OCI-LY1 (cell line): ENCODE measurements around the gene SERPINA3.
"Not testable (repeated sequence)": the region's sequence is repeated elsewhere in the genome, so short reads cannot be mapped to it uniquely, and the experiment has no call there.

Source experiments
- H2AFZ ChIP-seq: fragments of 200-600 bp; sonication (generic), shearing (Covaris generic); 2 replicates; pipeline ENCODE4 v1.6.0; 2014; ENCODE audit warnings: antibody characterized with exemption, mild to moderate bottlenecking, low read length
- H3F3A ChIP-seq: fragments of 200-600 bp; sonication (generic), shearing (Covaris generic); 2 replicates; pipeline ENCODE4 v1.6.0; 2014; ENCODE audit warnings: mild to moderate bottlenecking, antibody characterized with exemption, low read length, moderate library complexity; ENCODE audit not compliant: insufficient read depth
- H3K27ac ChIP-seq: fragments of 200-600 bp; sonication (generic); 2 replicates; pipeline ENCODE4 v1.5.1; 2014; ENCODE audit warnings: low read length, mixed run types, mild to moderate bottlenecking, low read depth; ENCODE audit not compliant: poor library complexity, severe bottlenecking
- H3K27me3 ChIP-seq: fragments of 200-600 bp; sonication (generic); 2 replicates; pipeline ENCODE4 v1.6.0; 2014; ENCODE audit warnings: antibody characterized with exemption, mild to moderate bottlenecking, low read length, moderate library complexity; ENCODE audit not compliant: insufficient read depth
- H3K36me3 ChIP-seq: fragments of 200-600 bp; sonication (generic); 2 replicates; pipeline ENCODE4 v1.6.1; 2014; ENCODE audit warnings: mild to moderate bottlenecking, antibody characterized with exemption, low read length, moderate library complexity, mixed read lengths; ENCODE audit not compliant: insufficient read depth
- H3K4me1 ChIP-seq: fragments of 200-600 bp; sonication (generic); 2 replicates; pipeline ENCODE4 v1.5.1; 2014; ENCODE audit warnings: mild to moderate bottlenecking, low read length, moderate library complexity; ENCODE audit not compliant: insufficient read depth, severe bottlenecking
- H3K4me2 ChIP-seq: fragments of 200-600 bp; sonication (generic), shearing (Covaris generic); 2 replicates; pipeline ENCODE4 v1.6.1; 2014; ENCODE audit warnings: low read length
- H3K4me3 ChIP-seq: fragments of 200-600 bp; sonication (generic); 2 replicates; pipeline ENCODE4 v1.5.1; 2014; ENCODE audit warnings: low read length, low read depth, mild to moderate bottlenecking, mixed read lengths; ENCODE audit not compliant: poor library complexity, severe bottlenecking
- H3K79me2 ChIP-seq: fragments of 200-600 bp; shearing (Covaris generic); 2 replicates; pipeline ENCODE4 v1.6.1; 2016; ENCODE audit warnings: mixed run types, low read length, mixed read lengths; ENCODE audit not compliant: insufficient read depth
- H3K9ac ChIP-seq: fragments of 200-600 bp; sonication (generic), shearing (Covaris generic); 2 replicates; pipeline ENCODE4 v1.6.1; 2014; ENCODE audit warnings: mild to moderate bottlenecking, low read length, mixed read lengths
- H3K9me2 ChIP-seq: fragments of 200-600 bp; sonication (generic), shearing (Covaris generic); 2 replicates; pipeline ENCODE4 v1.6.1; 2014; ENCODE audit warnings: low read depth, mild to moderate bottlenecking, low read length, mixed read lengths
- H3K9me3 ChIP-seq: fragments of 200-600 bp; shearing (Covaris generic); 2 replicates; pipeline ENCODE4 v1.6.1; 2014; ENCODE audit warnings: low read length, mixed read lengths
- H4K20me1 ChIP-seq: fragments of 200-600 bp; sonication (generic), shearing (Covaris generic); 2 replicates; pipeline ENCODE4 v1.6.0; 2016; ENCODE audit warnings: mild to moderate bottlenecking, low read length; ENCODE audit not compliant: insufficient read depth
- CTCF ChIP-seq: fragments of 200-600 bp; sonication (generic), shearing (Covaris generic); IDR thresholded peaks from 2 replicates; pipeline ENCODE4 v1.5.1; 2017; ENCODE audit warnings: mild to moderate bottlenecking, antibody characterized with exemption, low read length, moderate library complexity, mixed read lengths
- EZH2 ChIP-seq: fragments of 200-600 bp; sonication (generic), shearing (Covaris generic); IDR thresholded peaks from 2 replicates; pipeline ENCODE4 v1.8.0; 2017; ENCODE audit warnings: borderline replicate concordance, mixed run types, mild to moderate bottlenecking, antibody characterized with exemption, low read length, moderate library complexity, mixed read lengths

The SERPINA3 gene

DNA sequence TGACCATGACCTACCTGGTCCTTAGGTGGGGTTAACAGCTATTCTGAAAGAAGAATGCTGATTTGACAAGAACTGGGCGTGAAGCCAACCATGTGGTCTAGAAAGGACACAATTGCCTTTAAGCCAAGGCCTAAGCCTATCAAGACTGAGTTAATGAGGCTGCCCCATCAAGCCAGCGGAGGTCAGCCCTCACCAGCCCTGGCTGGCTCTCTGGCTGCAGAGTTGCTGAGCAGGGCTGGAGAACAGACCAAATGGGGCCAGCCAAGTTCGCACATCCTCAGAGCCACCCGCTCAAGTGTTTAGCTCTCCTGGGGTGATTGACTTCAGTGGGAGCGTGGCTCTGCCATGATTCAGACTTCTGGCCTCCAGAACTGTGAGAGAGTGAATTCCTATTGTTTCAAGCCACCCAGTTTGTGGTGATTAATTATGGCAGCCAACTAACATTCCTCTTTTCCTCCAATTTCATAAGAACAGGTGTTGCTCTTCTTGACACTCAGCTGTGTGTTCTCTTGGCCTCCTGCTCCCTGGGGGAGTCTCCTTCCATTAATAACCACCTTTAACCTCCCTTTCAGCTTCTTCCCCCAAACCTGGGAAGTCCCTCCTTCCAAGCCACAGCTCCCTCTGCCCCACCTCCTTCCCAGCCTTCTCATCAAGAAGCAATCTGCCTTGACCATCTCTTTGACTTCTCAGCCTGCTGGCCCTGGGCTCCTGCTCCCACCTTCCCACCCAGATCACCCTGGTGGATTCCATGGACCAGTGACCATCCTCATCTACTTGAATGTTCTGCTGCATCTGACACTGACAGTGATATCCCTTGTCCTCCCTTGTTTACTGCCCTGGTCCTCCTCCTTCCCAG, 36.2 kb upstream of the SERPINA3 start:
- Histone ChIP-seq H3K27ac (no peak overlapping the region), H3K4me3 (no peak overlapping the region), H3F3A (no peaks in the 10 kb centered on the region), H3K36me3 (no peaks in the 10 kb centered on the region), H3K4me1 (no peaks in the 10 kb centered on the region), H4K20me1 (no peaks in the 10 kb centered on the region), H3K9ac (no peak overlapping the region), H3K79me2 (no peaks in the 10 kb centered on the region), H3K9me2 (no peaks in the 10 kb centered on the region), H2AFZ (no peak overlapping the region), H3K27me3 (no peaks in the 10 kb centered on the region; the same call in 1 of the 2 replicates), H3K4me2 (no peak overlapping the region), H3K9me3 (no peaks in the 10 kb centered on the region)
- TF ChIP-seq EZH2 (no peak), CTCF (no peak)

DNA sequence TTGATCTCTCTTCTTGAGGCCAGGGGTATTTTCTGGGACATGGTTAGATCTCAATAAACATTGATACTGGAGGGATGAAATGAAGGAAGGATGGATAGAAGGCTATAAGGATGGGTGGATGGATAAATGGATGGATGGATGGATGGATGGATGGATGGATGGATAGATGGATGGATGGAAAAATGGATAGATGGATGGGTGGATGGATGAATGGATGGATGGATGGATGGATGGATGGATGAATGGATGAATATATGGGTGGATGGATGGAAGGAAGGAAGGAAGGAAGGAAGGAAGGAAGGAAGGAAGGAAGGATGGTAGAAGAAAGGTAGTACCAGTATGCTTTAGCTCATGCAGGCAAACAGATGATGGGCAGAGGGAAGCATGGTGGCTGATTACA, 34.7 kb upstream of the SERPINA3 start:
- not testable (repeated sequence) for H3F3A ChIP-seq, H3K4me2 ChIP-seq, H3K27ac ChIP-seq, H2AFZ ChIP-seq, H3K9ac ChIP-seq, H3K79me2 ChIP-seq, H4K20me1 ChIP-seq, H3K36me3 ChIP-seq, H3K27me3 ChIP-seq, H3K9me2 ChIP-seq, H3K4me3 ChIP-seq, H3K4me1 ChIP-seq, H3K9me3 ChIP-seq

DNA sequence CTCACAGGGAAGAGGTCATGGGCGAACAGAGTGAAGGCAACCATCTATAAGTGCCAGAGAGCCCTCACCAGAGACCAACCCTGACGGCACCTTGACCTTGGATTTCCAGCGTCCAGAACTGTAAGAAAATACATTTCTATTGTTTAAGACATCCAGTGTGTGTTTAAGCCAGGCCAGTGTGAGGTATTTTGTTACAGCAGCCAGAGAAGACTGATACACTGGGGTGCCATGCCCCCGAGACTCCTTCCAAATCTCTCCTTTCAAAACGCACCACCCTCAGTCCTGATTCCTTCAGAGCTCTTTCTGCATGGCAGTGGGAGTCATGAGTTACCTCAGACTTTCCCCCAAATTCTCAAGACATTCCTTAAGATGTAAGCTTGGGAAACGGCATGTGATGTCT, 33.5 kb upstream of the SERPINA3 start:
- H4K20me1 ChIP-seq: no peaks in the 10 kb centered on the region
- no peak overlapping the region for H3K4me3 ChIP-seq
- no peaks in the 10 kb centered on the region for H3K36me3 ChIP-seq
- TF ChIP-seq CTCF: no peak
- no peak for TF ChIP-seq EZH2
- H3K27me3 ChIP-seq: no peaks in the 10 kb centered on the region; the same call in 1 of the 2 replicates
- H3K27ac ChIP-seq: no peak overlapping the region
- H3K9ac ChIP-seq: no peak overlapping the region
- H3K9me3 ChIP-seq: no peaks in the 10 kb centered on the region
- no peak overlapping the region for H3K4me2 ChIP-seq
- no peaks in the 10 kb centered on the region for H3K4me1 ChIP-seq
- H2AFZ ChIP-seq: no peak overlapping the region
- H3K9me2 ChIP-seq: no peaks in the 10 kb centered on the region
- H3K79me2 ChIP-seq: no peaks in the 10 kb centered on the region
- no peaks in the 10 kb centered on the region for H3F3A ChIP-seq
